HL-60/S4 treated with phorbol 12-myristate 13-acetate at 8.2 ng/mL for 4 days and 3 days (cell line): ENCODE results near the gene NME9.
"Not testable (repeated sequence)": the region's sequence is repeated elsewhere in the genome, so short reads cannot be mapped to it uniquely, and the experiment has no call there.

Experiments
- in situ Hi-C: fragments of 300-500 bp; cut with MboI; formaldehyde crosslinking; loops from 2 replicates; pipeline ENCODE4 v1.15.0; 2022; ENCODE audit warnings: low sequenced_read_pairs

NME9 gene, protein sequence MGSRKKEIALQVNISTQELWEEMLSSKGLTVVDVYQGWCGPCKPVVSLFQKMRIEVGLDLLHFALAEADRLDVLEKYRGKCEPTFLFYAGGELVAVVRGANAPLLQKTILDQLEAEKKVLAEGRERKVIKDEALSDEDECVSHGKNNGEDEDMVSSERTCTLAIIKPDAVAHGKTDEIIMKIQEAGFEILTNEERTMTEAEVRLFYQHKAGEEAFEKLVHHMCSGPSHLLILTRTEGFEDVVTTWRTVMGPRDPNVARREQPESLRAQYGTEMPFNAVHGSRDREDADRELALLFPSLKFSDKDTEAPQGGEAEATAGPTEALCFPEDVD

DNA sequence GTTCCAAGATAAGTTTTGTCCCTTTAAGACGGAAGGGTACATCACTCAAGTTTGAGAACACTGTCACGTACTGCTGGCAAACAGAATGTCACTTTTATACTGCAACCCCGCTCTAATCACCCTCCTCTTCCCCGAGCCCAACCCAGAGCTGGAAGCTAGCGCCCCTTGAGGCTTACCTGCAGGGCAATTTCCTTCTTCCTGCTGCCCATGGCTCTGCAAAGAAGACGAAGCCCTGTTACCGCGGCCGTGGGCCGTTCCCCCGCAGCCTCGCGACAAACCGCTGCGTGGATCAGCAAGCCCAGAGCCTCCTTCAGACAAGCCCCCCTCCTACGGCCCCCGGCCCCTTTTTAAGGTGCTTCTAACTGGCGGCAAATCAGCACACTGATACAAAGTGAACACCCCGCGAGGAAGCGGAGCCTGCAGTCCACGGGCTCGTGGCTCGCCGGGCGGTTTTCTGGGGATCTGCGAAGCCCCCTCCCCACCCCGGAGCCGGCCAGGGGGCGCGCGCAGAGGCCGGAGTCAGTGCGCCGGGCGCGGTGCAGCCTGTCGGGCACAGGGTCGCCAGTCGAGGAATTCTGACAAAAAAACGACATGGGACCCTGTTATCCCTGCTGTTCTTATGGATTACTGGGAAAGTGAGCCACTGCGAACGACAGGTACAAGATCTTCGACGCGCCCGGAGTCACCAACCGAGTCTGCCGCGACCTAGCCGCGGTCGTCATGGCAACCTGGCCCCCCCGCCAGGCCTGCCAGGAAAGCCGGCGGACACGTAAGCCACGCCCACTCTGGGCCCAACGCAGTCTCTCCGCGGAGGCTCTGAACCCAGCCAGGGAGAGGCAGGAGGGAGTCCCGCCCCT lies at the start of gene NME9:
NME9 (minus strand) TSS at position 725 of the 857 bp plus-strand sequence; CDS start at position 209, 516 bp downstream.
- in situ Hi-C loops = no loop called here

DNA sequence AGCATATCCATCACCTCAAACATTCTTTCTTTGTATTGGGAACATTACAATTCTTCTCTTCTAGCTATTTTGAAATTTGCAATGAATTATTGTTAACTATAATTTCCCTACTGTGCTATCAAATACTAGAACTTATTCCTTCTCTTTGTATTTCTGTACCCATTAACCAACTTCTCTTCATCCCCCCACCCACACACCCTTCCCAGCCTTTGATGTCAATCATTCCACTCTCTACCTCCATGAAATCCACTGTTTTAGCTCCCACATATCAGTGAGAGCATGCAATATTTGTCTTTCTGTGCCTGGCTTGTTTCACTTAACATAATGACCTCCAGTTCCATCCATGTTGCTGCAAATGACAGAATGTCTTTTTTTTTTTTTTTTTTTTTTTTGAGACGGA lies 49.3 kb upstream of the NME9 start:
- in situ Hi-C loops = no loop called here

DNA sequence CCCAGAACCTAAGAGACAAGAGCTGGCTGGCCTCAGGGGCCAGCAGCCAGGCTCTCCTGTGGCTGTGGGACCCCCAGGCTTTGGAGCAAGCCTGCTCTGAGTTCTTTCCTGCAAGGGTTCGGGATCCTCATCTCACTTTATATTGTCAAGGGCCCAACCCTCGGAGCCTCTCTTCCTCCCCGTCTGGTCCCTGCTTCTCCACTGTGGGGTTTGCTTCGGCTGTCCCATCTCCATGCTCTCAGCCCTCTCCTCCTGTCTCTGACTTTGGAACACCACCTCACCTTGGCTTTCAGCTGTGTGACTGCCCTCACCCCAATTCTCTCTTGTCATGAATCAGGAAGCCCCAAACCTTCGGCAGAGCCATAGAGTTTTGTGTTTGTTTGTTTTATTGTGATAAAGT lies 48.7 kb upstream of the NME9 start:
- in situ Hi-C loops = no loop called here

DNA sequence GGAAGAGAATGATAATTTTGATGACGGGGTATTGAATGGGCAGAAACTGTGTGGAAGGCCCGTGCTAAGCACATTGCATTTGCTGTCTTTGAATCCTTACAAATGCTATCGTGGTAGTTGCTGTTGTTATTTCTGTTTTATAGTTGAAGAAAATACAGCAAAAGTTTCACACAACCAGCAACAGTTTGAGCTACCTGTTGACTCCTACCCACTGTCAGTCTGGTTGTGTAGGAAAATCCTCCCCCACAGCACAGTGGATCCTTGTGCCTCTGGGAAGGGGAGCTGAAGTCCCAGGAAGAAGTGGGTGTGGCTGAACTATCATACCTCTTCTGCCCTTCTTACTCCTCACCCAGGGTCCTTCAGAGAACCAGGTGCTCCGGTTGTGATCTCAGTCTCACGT lies 48.2 kb upstream of the NME9 start:
- in situ Hi-C loops = no loop called here

DNA sequence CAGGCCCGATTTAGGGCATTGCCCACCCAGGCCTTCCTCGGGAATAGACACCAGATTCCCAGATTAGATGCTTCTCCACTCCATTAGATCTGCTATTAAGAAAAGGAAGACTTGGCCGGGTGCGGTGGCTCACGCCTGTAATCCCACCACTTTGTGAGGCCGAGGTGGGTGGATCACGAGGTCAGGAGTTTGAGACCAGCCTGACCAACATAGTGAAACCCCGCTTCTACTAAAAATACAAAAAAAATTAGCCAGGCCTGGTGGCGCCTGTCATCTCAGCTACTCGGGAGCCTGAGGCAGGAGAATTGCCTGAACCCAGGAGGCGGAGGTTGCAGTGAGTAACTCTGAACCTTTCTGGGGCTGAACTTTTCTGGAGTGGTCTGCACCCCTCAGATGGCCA lies 47.6 kb upstream of the NME9 start:
- in situ Hi-C loops = not testable (repeated sequence)

DNA sequence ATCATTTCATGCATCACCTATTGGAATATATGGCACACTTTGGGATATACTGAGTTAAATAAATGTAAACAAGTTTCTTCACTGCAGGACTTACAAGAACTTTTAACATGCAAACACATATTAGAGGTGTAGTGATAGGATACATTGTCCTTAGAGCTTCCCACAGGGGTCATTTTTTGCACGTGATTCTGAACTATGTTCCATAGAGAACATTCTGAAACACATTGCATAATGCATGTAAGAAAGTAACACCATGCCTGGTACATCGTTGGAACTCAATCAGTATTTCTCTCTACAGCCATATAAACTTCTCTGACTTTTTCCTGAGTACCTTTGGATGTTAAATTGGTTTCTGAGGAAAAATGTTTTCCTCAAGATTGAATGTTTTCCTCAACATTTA lies 47.0 kb upstream of the NME9 start:
- in situ Hi-C loops = no loop called here

DNA sequence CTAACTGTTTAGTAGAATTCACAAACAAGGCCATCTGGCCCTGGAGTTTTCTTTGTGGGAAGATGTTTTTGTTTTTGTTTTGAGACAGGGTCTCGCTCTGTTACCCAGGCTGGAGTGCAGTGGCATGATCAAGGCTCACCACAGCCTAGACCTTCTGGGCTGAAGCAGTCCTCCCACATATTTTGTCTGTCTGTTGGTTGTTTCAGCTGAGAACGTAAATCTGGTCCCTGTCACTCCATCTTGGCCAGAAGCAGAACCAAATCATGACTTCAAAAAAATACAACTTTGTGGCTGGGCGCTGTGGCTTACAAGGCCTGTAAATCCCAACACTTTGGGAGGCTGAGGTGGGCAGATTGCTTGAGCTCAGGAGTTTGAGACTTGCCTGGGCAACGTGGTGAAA lies 45.8 kb upstream of the NME9 start:
- in situ Hi-C loops = no loop called here

DNA sequence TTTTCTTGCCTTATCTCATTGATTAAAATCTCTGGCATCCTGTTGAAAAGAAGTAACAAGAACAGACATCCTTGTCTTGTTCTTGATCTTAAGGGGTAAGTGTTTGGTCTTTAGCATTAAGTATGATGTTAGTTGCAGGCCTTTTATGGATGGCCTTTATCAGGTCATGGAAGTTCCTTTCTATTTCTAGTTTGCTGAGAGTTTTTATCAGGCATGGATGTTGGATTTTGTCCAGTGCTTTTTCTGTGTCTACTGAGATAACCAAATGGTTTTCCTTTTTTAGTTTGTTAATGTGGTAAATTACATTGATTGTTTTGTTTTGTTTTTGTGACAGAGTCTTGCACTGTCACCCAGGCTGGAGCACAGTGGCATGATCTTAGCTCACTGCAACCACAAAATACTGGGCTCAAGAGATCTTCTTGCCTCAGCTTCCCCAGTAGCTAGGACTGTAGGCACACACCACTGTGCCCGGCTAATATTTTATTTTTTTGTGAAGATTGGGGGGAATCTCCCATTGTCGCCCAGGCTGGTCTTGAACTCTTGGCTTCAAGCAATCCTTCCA lies 45.0 kb upstream of the NME9 start:
- in situ Hi-C loops = no loop called here

DNA sequence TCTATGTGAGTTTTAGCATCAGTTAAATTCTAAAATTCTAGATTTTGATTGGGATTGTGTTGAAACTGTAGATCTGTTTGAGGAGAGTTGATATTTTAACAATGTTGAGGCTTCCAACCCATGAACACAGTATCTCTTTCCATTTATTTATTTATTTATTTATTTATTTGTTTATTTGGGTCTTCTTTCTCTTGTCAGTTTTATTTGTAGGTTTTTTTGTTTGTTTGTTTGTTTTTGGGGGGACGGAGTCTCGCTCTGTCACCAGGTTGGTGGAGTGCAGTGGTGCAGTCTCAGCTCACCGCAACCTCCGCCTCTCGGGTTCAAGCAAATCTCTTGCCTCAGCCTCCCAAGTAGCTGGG lies 44.1 kb upstream of the NME9 start:
- in situ Hi-C loops = no loop called here

DNA sequence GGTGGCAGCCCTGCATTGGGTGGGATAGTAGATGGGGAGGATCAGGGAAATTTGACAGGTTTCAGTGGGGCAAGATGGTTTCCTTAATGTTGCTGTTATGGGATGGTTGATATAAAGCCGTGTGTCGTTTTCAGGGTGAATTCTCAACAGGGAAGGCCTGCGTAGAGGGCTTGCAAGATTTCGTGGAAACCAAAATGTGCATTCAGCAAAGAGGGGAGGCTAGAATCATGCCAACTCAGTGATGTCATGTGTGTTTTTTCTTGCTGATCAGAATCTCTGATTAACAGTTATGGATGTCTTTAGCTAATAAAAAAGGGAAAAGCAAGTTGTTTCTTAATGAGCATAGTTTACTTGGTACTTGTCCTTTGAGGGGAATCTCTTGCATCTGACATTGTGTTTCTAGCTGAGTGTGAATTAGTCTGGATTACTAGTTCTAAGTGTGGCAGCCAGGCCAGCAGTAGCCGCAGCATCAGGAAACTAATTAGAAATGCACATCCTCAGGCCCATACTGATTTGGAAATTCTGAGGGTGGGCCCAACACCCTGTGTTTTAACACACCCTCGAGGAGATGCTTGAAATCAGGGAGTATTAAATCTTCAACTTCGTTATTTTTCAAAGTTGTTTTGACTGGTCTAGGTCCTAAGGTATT lies 43.6 kb upstream of the NME9 start:
- in situ Hi-C loops = no loop called here

DNA sequence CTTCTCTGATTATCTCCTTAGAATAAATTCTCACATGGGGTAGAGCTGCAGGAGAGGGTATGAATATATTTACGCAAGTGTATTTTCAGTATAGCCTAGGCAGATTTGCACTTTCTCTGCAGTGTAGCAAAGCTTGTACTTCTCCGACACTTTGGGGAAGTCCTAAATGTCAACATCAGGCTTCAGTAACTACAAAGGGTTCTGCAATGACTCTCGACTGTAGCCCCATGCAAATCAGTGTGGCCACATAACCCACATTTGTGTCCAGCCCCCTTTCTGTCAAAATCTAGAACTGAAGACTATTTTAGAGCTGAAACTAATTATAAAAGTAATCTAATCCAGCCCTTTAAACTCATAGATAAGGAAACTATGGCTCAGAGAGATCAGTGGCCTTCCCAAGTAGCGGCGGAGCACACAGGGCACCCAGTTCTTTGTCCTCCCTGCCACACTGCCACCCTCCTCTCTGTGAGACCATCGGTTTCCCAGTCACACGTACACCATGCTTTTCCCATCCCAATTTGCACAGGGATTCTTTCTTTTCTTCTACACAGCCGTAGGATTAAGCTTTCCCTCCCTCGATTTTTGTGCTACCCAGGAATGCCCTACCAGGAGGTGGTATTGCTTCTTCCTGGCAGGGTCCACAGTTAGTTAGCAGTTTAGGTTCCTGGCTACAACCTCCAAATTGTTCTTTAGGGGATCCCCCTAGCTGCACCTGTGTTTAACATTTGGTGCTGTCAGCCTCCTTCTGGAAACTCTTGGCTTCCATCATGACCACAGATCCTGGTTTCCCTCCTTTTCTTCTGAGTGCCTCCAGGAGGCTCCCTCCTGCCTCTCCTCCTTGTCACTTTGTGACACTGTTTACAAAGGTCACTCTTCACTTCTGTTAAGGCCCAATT lies 41.7 kb upstream of the NME9 start:
- in situ Hi-C loops = no loop called here

DNA sequence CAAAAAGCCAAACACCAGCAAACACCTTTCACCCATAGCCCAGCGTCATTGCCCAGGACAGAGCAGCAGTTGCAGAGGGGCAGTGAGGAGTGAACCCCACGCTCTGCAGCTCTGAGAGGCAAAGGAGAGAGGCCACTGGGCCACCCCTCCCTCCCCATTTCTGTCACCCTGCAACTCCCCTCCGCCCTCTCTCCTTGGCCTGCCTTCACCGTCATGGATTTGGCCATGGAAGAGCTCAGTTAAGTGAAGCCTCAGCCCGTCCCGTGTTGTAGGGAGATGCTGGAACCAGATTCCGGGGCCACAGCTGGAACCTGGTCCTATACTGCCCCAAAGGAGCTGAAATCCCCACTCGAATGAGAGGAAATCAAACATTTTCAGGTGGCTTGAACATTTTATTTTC lies 40.7 kb upstream of the NME9 start:
- in situ Hi-C loops = no loop called here

DNA sequence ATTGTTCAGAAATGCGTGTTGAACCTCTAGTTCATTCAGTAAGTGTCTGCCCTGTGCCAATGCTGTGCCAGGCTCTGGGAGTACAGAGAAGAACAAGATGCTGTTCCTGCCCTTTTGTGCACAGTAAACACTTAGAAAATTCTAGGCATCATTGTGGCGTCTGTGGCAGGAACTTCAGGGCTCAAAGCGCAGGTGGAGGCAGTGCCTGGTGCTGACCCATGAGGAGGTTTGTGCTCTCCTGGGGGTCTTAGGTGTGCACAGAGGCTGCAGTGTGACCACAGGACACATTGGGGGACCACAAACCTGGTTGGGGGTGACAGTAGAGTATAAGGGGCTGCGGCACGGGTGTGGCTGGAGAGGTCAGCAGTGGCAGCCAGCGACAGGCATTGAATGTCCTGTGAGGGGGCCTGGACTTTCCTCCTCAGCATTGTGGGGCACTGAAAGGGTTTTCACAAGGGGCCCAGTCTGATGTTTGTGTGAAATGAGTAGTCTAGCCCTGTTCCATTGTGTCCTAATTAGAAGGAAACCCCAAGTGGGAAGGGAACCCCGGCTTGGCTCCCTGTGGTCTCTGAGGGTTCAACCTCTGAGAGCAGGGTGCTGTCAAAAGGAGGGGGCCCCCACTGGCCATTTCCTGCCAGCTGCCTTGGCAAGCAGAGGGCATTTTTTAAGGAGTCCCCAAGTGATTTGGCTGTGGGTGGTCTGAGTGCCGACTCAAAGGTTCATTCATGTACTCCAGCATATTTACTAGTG lies 39.7 kb upstream of the NME9 start:
- in situ Hi-C loops = no loop called here

DNA sequence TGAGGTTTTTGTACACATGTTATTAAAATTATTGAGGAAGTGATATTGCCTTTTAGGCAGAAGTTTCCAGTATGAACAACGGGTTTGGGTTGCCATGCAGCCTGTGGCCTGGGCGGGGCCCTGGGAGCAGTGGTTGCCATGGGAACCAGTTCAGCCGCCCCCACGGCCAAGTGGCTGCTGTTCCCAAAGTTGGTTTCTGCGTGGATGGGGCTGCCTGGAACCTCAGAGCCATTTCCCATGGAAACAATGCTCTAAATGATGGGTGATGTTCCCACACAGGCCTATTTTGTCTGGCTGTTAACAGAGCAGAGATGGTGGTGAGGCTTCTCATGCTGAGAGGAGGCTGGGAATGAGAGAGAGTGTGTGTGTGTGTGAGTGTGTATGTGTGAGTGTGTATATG lies 38.3 kb upstream of the NME9 start:
- in situ Hi-C loops = no loop called here

DNA sequence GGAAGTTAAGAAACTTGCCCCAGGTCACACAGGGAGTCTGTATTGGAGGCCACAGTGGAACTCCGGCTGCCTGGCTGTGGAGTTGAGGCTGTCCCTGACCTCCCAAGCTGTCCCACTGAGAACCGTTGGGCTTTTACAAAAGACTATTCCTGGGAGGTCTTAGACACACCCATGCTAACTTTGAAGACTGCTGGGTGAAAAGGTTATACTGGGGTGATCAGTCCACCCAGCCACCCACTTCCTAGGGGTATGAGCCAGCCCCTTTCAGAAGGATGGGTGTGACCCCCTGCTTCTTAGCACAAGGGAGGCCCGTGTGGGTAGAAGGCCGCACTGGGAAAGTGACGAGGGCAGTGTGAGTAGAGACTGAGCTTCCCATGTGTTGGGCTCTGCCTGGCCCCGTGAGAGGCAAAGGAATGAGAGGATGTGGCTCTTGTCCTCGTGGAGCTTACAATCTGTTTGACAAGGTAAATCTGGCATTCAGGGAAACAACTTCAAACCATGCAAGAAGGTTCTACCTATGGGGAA lies 37.7 kb upstream of the NME9 start:
- in situ Hi-C loops = no loop called here

DNA sequence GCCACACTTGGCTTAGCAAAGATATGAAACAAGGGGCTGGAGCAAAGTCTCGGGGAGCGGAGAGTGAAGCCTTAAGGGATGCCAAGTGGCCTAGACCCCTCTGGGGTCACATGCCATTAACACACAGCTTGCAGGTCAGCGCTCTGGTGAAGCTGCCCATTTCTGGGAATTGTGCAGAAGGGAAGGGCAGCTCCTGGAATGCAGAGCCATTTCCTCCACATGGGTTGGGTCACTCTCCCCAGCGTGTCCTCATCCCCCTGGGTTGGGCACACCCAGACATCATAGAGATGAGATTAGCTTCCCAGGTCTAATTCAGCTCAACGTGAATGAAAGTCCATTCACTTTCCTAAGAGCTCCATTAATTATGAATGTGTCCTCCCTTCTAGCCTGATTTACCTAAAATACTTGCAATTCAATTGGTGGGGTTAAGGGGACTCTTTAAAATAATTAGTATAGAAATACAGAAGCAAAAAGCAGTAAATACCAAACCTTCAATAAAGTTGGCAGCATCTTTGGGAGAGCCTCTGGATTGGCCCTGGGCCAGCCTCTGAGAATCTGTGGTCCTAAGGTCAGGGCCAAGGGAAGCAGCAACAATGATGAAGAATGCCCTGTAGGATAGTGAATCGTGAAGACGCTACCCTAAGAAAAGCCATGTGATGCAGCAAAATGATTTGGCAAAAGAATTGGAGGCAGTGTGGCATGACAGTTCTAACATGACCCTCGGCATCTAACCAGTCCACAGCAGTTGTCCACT lies 36.5 kb upstream of the NME9 start:
- in situ Hi-C loops = no loop called here

DNA sequence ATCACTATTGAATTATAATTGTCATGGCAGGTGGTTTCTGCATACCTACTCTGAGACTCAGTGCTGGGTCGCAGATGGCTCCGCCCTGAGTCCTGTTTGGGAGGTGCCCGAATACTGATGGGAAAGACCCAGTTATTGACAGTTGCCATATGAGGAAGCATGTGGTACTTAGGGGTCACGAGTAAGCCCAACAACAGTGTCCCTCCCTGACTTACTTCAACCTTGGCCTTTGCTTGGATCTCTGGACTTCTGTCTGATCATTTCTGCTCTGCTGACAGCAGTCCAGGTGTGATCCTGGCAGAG lies 35.6 kb upstream of the NME9 start:
- in situ Hi-C loops = no loop called here

DNA sequence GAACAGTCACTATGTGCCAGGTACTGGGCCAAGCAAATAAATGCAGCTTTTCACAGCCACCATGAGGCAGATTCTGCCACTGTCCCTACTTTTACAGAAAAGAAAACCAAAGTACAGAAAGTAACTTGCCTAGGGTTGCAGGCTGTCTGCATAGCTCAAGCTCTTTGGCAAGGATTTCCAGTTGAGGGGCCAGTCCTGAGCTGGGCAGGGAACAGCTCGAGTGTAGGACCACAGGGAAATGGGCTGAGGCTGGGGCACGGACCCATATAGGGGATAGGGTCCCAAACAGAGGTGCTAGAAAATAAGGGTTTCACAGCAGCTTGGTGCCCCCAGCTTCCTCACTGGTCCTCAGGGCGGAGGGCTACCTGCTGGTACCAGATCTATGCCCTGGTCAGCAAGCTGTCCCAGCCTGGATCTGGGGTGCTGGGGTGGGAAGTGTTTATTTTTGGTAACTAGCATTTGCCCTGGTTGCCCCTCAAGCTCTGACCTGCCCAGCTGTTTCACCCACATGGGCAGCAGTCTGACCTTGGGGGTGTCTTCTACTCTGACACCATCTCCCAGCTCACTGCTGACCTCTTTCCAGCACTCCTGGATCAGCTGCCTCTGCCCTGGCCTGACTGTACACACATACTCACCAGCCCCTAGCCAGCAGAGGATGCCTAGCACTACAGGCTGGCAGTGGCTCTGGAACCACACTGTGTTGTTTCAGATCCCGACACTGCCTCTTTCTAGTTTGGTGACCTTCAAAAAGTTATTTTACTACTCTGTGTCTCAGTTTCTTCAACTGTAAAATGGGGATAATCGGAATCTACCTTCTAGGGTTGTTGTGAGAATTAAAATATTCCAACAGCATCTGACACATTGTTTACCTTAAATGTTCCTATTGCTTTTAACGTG lies 35.0 kb upstream of the NME9 start:
- in situ Hi-C loops = no loop called here
